HG02885 (cell line): Measurements from ENCODE around the gene CUEDC1.
"Not testable (repeated sequence)": the region's sequence is repeated elsewhere in the genome, so short reads cannot be mapped to it uniquely, and the experiment has no call there.

Experiments used
- ATAC-seq: cut with Tn5 transposase; IDR thresholded peaks from one replicate; pipeline ENCODE4 v1.9.1; 2021; ENCODE audit warnings: mild to moderate bottlenecking; ENCODE audit not compliant: unreplicated experiment, poor library complexity

Gene CUEDC1

GRCh38 chr17:57986841-57987580 is 31.8 kb upstream of the CUEDC1 start:
- ATAC-seq: no peak

- ATAC-seq: no peak
These were observed 30.4 kb upstream of the CUEDC1 start for GRCh38 chr17:57985675-57985974.

- ATAC-seq: no peak
These were observed 29.9 kb upstream of the CUEDC1 start for GRCh38 chr17:57984936-57985674.

DNA sequence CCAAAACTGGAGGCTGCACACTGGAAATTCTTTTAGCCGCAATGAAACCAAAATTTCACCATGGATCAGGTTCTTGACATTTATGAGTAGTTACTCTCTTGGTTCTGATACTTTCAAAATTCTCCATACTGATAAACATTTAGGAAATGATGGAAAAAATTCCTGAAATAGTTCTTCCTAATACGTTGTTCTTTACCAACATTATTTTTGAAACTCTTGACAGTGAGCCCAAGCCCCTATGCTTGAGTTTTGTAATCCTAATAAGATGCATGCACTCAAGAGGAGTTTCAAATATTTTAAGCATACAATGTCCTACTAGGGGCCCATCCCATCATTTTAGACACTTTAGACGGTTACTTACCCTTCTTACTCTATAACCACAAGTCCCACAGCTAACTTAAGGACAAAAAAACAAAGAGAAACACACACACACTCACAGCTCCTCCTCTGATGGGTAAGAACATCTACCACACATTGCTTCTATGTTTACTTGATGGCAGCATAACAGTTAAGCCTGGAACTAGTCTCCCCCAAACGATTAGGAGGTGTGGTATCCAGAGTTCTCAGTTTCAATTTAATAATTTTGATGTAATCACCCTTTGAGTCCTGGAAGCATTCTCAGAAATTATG is 29.2 kb upstream of the CUEDC1 start:
- no peak for ATAC-seq

- ATAC-seq: no peak
These were observed 28.2 kb upstream of the CUEDC1 start for GRCh38 chr17:57983446-57983845.

- ATAC-seq: no peak
These were observed 27.4 kb upstream of the CUEDC1 start for GRCh38 chr17:57982452-57983170.

DNA sequence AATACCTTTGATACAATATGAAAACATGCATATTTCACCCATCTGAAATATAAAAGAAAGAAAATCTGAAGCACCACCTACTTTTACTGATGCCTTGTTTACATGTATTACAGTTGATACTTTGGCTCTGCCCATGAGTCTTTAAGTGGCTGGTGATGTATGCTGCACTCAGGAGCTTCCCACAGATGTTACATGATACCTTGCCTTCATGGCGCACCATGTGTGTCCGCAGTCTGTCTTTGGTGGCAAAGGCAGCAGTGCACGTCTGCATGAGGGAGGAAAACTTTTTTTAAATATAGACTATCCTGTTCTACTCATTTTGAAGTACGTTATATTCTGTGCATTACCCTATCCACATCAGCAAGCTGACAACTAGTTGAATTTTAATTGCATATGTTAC is 25.3 kb upstream of the CUEDC1 start:
- ATAC-seq: no peak

DNA sequence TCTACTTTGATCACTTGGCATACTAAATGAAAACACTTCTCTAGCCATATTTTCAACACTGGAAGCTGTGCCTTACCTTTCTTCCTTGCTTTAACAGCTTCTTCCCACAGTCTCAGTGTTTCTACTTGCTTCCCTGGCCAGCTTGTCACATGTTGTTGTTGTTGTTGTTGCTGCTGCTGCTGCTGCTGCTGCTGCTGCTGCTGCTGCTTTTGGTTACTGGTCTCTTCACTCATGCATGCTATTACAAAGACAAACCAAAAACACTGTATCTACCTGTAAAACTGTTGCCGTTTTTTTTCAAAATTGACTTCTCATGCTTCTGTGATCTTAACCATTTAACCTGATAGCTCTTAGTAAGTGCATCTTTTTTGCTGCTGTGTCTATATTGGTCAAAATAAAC is 23.9 kb upstream of the CUEDC1 start:
- ATAC-seq: no peak

GRCh38 chr17:57976594-57976993 is 21.4 kb upstream of the CUEDC1 start:
- no peak for ATAC-seq

DNA sequence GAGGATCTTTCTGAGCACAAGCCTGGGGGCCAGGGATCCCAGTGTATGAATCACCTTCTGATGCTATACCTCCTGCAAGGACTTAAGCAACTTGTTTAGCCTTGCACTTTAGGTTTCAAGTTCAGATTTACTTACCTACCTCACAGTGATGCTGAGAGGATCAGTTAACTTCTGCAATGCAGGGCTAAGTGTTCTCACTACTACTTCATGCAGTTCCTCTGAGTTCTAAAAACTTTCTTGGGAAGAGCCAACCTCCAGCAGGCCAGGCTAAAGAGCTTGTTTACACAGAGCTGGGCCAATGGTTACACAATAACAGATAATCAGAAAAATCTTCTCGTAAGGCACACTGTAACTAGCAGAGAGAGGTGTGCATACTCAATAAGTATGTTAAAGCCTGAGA is 19.8 kb upstream of the CUEDC1 start:
- no peak for ATAC-seq

DNA sequence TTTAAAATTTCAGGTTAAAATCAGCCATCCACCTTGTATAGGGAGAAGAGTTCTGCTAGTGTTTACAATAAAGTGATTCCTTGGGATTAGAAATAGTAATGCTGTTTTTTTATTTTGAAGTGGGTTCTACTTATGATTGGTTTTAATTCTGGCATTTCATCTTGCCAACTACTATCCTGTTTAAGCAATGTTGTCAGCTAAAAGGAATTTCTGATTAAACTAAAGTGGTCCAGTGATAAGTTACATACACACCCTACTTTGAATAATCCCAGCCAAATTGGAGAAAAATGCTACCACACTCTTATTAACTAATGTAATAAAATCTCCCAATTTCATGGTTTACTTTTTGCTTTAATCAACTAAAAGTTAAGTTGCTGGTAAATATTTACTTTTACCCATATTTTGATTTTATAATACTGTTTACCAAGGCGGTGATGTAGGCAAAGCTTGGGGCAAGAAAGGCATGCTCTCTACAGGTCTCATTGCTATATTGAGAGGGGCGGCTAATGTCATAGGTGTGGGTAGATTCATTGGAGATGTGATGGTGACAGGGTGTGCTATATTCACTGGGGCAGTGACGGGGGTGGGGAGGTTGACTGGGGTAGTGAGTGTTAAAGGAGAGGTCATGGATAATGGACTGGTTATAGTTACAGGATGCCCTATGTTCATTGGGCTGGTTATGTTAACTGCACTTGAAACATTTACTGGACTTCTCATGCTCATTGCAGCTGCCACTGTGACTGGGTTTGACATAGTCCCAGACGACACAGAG is 19.0 kb upstream of the CUEDC1 start:
- ATAC-seq: not testable (repeated sequence)

GRCh38 chr17:57972151-57972550 is 16.9 kb upstream of the CUEDC1 start:
- no peak for ATAC-seq

- ATAC-seq: no peak
These were observed 16.4 kb upstream of the CUEDC1 start for GRCh38 chr17:57971572-57971971.

DNA sequence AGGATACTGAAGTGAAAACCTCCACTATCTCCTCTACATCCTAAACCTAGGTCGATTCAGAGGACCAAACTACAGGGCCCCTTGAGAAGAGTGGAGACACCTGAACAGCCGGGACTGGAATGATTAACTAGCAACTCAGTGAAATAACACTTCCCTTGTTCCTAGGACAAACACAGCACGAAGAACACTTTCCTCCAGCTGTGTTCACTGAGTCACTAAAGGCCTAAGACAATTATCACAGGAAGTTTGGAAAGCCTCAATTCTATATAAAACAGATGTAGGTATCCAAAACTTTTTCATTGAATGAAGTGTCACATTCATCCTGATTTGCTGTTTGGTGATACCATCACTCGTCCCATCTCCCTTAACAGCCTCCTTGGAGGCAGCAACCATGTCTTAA is 15.5 kb upstream of the CUEDC1 start:
- ATAC-seq: no peak

- ATAC-seq: no peak
These were observed 13.2 kb upstream of the CUEDC1 start for GRCh38 chr17:57968456-57968855.

DNA sequence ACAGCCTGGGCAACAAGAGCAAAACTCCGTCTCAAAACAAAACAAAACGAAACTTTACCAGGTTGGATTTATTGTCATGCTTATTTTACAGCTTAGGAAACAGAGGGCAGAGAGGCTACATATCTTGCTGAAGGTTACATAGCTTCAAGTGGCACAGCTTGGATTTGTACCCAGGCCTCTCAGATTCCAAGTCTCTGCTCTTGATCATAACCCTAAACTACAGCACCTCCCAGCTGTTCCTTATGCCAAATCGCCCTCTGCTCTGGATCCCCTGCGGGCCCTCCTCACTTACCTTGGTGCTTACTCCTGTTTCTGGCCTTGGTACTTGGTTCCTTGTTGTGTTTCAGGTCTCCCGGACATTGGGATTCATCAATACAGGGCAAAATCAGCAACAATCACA is 11.7 kb upstream of the CUEDC1 start:
- ATAC-seq: no peak

DNA sequence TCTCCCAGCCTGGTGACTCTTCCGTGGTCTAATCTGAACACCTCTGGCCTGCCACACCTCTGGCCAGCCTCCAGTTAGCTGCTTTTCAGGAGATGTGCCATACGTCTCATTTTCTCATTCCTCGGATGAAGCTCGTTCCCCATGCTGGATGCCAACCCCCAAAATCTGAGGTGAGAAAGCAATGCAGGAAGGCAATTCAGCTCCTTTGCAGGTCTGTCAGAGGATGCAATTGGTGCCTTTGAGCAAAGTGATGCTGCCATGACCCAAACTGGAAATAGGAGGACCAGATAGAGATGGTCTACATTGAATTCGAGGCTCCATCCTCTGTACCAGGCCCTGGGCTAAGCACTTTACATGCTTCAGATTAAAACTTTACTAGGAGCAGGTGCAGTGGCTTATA is 11.0 kb upstream of the CUEDC1 start:
- no peak for ATAC-seq

DNA sequence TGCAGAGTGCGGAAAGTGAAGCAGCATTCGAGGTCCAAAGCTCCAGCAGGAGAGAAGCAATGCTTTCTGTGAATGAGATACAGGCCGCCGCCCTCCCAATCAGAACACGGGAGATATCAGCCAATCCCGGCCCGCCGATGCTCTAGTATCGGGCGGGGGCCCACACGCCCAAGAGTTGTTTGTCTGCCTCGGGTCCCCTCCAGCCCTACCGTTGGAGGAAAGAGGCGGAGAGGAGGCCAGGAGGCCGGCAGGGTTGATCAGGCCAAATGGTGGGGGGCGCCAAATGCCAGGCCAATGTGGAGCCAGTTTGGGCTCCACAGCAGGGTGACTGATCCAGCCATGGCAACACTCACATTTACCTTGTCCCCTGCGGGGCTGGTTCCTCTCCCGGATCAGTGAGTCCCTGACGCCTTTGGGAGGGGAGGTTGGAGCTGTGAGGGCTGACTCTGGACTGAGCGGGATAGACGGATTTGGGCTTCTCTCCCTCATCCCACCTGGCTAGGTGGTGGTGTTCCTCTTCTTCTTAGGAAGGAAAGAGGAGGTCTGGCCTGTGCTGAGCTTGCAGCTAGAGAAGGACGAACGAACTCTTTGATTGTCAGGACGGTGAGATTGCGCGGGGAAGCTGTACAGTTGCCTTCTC is 10.4 kb upstream of the CUEDC1 start:
- ATAC-seq: no peak

DNA sequence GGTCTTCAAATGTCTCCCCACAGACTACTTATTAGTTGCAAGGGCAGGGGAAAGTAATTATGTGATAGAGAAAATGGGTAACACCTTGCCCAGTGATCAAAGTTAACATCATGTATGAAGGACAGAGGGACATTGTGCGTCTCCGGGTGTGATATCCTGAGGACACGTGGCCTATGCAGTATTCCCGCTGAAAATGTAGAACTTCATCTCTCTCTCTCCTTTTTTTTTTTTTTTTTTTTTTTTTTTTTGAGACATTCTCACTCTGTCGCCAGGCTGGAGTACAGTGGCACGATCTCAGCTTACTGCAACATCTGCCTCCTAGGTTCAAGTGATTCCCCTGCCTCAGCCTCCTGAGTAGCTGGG is 7.9 kb upstream of the CUEDC1 start:
- no peak for ATAC-seq
